Stimulated activated naive CD8-positive, alpha-beta T cell treated with anti-CD3 and anti-CD28 coated beads, Interleukin-15, Interleukin-2, amounts not matched to agents 100 U/mL and 50 U/mL, for 24 hours (primary cell): ENCODE results near the gene PRAC2.

ENCODE experiments used
- ATAC-seq: fragments of 150-1000 bp; cut with Tn5 transposase; one replicate; pipeline ENCODE4 v1.10.0; 2021
- DNase-seq: peaks from one replicate; pipeline ENCODE4 v3.0.0; 2021

PRAC2 gene

GRCh38 chr17:48734333-48735061 is 11.5 kb downstream of the PRAC2 start:
- no peak for ATAC-seq
- no peak for DNase-seq

- no peak for ATAC-seq
Observed at GRCh38 chr17:48735062-48735351, 12.0 kb downstream of the PRAC2 start.

DNA sequence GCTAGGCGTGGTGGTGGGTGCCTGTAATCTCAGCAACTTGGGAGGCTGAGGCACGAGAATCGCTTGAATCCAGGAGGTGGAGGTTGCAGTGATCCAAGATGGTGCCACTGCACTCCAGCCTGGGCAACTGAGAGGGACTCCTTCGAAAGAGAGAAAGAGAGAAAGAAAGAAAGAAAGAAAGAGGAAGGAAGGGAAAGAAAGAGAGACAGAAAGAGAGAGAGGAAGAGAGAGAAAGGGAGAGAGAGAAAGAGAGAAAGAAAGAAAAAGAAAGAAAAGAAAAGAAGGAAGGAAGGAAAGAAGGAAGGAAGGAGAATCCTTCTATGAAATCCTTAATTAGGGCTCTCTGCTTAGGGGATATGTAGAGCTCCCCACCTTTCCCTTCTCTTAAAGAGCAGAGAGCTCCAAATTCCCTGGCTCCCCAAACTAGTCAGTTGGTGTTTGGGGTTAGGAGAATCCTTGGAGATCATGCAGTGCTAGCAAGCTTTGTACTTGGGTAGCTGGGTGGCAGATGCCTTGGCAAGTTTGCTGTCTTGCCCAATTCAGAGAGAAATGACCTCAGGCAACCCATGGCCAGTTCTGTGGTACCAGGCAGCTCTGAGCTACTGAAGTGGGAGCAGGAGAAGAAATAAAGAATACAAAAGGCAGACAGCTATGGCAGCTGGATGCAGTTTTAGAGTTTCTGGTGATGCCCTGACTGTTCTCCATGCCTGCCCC is 14.5 kb downstream of the PRAC2 start:
- ATAC-seq (no peak), DNase-seq (no peak)

More at GRCh38 chr17:48735062-48735351, 12.0 kb downstream of the PRAC2 start:
- no peak for DNase-seq

- no peak for DNase-seq
- no peak for ATAC-seq
Observed at GRCh38 chr17:48738424-48738802, 15.4 kb downstream of the PRAC2 start.

DNA sequence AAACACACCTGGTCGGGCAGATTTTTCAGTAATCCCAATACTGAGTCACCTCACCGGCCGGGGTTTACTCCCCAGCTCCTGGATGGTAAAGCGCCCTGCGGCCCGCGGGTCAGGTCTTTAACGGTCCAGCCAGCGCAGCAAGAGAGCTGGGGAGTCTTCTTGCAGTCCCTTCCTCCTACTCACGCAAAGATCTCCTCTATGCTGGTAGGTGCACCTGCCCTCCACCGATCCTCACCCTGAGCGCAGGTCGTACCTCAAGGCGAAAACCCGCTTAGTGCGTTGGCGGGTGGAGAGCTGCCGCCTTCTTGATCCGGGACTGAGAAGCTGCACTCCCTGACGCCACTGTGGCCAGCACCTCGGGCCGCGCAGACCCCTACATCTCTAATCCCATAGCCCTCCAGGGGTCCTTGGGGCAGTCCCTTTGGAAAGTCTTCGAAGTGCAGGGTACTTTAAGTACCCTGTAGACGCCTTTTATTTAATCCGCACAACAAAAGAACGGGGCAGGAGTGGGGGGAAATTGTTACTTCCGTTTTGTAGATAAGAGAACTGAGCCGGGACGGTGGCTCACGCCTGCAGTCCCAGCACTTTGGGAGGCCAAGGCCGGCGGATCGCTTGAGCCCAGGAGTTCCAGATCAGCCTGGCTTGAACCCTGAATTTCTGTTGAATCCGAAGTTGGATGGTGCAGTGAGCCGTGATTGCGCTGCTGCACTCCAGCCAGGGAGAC is 16.0 kb downstream of the PRAC2 start:
- DNase-seq: no peak
- no peak for ATAC-seq

- ATAC-seq: no peak
Observed at GRCh38 chr17:48740537-48740936, 17.6 kb downstream of the PRAC2 start.

GRCh38 chr17:48745381-48746275 is 22.6 kb downstream of the PRAC2 start:
- DNase-seq: no peak
- no peak for ATAC-seq

More at GRCh38 chr17:48740537-48740936, 17.6 kb downstream of the PRAC2 start:
- no peak for DNase-seq

DNA sequence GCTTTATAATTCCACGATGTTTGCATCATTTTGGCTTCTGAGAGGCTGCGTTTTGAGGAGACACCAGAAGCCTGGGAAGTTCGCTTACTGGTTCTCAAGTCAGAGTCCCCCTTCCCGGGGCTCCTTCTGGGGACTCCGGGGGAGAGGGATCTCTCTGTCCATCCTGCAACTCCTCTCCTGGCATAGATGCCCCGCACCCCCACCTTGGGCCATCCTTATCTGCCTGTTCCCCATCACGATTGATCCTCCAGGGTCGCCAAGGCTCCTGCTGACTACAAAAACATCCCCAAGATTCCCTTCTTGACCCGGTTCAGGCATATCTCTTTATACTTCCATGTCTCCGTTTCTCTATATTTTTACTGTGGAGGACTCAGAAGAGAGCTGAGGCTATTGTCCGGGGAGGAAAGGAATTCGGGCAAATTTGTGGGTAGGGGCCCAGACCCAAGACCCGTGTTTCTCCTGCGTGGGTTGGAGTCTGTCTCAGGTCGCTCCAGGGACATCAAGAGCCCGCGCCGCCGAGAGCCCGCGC is 24.0 kb downstream of the PRAC2 start:
- no peak for ATAC-seq
- no peak for DNase-seq

DNA sequence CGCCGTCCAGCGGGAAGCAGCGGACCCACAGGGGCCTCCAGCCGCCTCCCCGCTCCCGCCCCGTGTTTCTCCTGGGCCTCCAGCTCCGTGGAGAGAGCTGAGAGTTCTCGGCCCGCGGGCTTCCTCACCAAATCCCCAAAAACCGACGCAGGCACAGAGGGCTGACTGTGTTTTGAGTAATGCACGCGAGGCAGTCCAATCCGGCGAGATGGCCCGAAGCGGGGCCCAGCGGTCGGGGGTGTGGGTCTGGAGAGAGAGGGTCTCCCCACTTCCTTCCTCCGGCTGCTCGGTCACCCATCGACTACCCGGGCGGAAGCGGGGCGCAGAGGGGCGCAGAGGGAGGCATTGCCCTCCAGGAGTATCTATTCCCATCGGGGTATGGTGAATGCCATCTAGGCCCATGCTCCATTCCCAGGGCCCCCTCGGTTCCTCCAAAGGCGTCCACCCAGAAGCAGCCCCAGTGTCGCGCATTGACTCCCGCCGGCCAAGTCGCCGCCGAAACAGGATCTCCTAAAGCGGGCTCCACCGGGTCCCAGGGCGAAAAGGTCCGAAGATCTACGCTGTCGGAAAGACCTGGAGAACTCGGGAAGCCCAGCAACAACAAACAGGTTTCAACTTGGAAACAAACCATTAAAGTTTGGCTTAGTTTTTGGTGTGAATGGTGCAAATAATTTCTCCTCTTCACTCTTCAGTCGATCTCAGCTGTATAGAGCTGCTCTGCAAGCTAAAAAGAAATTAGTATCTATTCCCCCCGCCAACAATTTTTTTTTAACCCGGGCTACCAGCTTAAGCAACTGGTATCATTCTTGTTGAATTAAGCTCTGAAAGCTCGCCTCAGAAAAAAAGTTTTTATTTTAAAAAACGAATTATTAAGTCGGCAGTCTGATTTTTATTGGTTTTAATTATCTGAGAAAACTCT is 24.7 kb downstream of the PRAC2 start:
- DNase-seq: no peak
- ATAC-seq: no peak

- no peak for ATAC-seq
- DNase-seq: no peak
Observed at GRCh38 chr17:48748718-48749566, 26.0 kb downstream of the PRAC2 start.

DNA sequence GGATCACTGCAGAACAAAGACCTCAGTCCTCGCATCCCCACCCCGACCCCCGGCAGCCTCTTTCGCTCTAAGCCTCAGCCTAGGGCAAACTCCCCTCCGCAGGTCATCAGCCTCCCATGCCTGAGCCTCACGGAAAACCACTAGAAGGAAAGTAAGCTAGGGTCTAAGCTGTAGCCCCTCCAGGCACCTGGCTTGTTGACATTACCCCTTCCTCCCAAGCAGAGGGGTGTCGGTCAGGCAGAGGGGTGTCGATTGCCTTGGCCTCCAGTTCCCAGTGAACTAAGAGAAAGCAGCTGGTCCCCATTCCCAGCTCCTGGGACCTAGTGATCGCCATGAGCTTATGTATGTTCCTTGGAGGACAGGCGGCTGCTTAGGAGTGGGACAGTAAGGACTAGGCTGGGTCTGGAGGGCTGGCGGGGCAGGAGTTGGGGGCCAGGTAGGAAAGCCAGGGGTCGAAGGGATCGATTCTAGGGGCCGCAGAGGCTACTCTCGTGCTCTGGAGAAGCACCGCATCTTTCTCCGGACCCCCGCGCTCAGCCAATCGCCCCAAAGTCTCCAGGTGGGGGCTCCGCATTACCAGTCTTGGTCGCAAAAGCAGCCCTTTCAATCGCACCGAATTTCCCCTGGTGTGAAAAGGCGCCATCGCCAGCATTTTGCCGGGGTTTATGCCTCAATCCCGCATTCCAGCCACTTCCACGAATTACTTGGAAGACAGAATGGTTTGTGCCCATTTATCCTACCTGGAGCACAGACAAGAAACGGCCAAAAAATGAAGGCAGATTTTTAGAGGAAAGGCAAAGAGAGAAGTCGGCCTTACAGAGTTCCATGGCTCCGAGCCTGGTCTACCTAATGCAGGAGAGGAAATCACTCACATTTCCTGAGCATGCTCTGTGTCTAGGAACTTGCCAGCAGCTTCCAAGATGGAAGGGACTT is 26.9 kb downstream of the PRAC2 start:
- DNase-seq (no peak), ATAC-seq (no peak)

GRCh38 chr17:48751172-48751571 is 28.2 kb downstream of the PRAC2 start:
- ATAC-seq: no peak
- no peak for DNase-seq

DNA sequence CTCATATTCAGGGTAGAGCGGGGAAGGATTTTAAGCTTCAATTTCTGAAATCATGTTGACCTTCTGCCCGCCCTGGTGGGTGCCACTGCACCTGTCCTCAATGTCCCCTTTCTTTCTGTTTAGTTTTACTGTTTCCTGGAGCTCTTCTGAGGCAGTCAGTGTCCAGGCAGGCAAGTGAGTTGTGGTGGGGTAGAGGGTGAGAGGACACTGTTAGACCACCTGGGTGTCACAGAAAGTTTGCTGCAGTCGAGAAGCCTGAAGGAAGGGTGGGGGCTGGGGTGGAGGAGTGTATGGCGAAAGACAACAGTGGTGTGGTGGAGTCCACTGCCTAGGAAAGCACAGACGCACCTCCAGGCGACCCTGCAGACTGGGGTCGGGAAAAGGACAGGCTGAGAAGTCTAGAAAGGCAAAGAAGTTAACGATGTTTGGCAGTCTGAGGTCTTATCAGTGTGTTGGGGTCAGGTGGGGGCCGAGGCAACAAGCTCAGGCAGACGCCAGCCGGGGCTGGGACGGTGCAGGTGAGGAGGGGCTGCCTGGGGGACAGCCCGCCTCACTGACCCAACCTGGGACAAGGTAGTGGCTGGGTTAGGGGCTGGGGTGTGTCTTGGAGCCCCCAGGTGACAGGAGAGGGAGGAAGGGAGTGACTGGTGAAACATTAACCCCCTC is 28.9 kb downstream of the PRAC2 start:
- ATAC-seq: no peak
- no peak for DNase-seq

GRCh38 chr17:48752399-48753288 is 29.7 kb downstream of the PRAC2 start:
- ATAC-seq (no peak), DNase-seq (no peak)

GRCh38 chr17:48753794-48754499 is 31.0 kb downstream of the PRAC2 start:
- ATAC-seq (no peak), DNase-seq (no peak)

DNA sequence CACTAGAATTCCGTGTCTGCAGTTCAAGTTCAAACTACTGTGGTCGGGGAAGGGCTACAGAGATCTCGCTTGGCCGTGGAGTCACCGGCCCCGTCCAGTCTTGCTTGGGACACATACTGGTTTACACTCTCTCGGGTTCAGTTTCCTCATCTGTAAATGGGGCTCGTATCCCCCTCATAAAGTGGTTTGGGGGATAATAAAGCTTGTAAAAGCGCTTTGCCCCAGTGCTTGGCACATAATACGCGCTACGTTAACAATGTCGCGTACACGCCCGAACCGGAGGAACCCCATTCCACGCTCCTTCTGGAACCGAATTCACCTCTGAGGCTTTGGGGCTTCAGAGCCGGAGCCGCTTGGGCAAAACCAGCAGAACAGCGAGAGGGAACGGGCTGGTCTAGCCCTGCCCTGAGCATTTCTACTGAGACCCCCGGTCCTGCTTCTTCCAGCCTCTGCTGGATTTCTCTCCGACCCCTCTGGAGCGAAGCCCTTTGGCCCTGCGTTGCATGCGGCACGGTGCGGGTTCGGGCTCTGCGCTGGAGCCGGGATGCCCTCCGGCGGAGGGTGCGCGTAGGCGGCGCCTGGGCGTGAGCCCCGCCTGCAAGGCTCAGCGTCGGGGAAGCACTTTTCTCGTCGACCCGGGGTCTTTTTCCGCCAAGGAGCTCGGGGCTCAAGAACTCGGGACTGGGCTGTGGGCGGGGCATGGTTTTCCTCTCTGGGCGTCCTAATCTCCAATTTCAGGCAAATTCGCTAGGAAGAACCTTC is 31.7 kb downstream of the PRAC2 start:
- DNase-seq (no peak), ATAC-seq (no peak)
